K562 (cell line): Measurements from ENCODE around the gene CCDC9. TPM values are rescaled to one million over a fixed set of nuclear protein-coding genes. Genes with fewer than 3 reads are reported as not detected.

Source experiments
- ARID3B ChIP-seq: fragments of 250-450 bp; sonication (Bioruptor Pico); IDR thresholded peaks from 2 replicates; pipeline ENCODE4 v1.4.0; 2020; ENCODE audit warnings: borderline replicate concordance
- CCAR2 ChIP-seq: fragments of 200-400 bp; formaldehyde crosslinking; IDR thresholded peaks from 2 replicates; pipeline ENCODE4 v1.6.1; 2017; ENCODE audit warnings: mild to moderate bottlenecking, low read depth, low read length
- CGGBP1 ChIP-seq: fragments of 250-450 bp; sonication (Bioruptor Pico); IDR thresholded peaks from 2 replicates; pipeline ENCODE4 v1.9.0; 2021; ENCODE audit warnings: mild to moderate bottlenecking
- DPF2 ChIP-seq: fragments of 450-650 bp; IDR thresholded peaks from 2 replicates; pipeline ENCODE4 v1.6.1; 2016
- ETV6 ChIP-seq, 3 experiments: fragments of 150-350 bp in 1 of 3; sonication (generic) in 1 of 3; formaldehyde crosslinking in 1 of 3; IDR thresholded peaks; 2 replicates each; pipeline versions ENCODE4 v1.6.1 to v1.8.0; 2014 to 2022; ENCODE audit warnings: borderline replicate concordance in 2 of 3, low read depth in 2 of 3, antibody characterized with exemption in 1 of 3, low read length in 1 of 3, mild to moderate bottlenecking in 1 of 3, missing genetic modification reagents in 1 of 3
- FOXA1 ChIP-seq: fragments of 450-650 bp; IDR thresholded peaks from 2 replicates; pipeline ENCODE4 v1.6.1; 2016; ENCODE audit warnings: mild to moderate bottlenecking, borderline replicate concordance
- FOXJ2 ChIP-seq: fragments of 200-800 bp; sonication (Bioruptor generic); IDR thresholded peaks from 2 replicates; pipeline ENCODE4 v1.6.1; 2016; ENCODE audit warnings: missing genetic modification characterization, missing compliant biosample characterization
- GTF2A2 ChIP-seq: IDR thresholded peaks from 2 replicates; pipeline ENCODE4 v1.6.1; 2016; ENCODE audit warnings: mild to moderate bottlenecking, missing genetic modification characterization, missing compliant biosample characterization
- NCOA6 ChIP-seq: fragments of 450-650 bp; IDR thresholded peaks from 2 replicates; pipeline ENCODE4 v1.6.1; 2017; ENCODE audit warnings: mild to moderate bottlenecking
- NCOR1 ChIP-seq: fragments of 450-650 bp; IDR thresholded peaks from 2 replicates; pipeline ENCODE4 v1.6.1; 2016; ENCODE audit warnings: mild to moderate bottlenecking, moderate library complexity
- NFE2 ChIP-seq: IDR thresholded peaks from 2 replicates; pipeline ENCODE4 v1.6.1; 2014; ENCODE audit warnings: antibody characterized with exemption, low read depth
- PHB ChIP-seq: fragments of 250-450 bp; sonication (Bioruptor Pico); IDR thresholded peaks from 2 replicates; pipeline ENCODE4 v1.5.0; 2021
- RB1 ChIP-seq: fragments of 450-650 bp; IDR thresholded peaks from 2 replicates; pipeline ENCODE4 v1.6.1; 2017; ENCODE audit warnings: low read depth, mild to moderate bottlenecking
- SIRT6 ChIP-seq: IDR thresholded peaks from one replicate; pipeline ENCODE4 v1.6.1; 2012; ENCODE audit warnings: low read depth, mild to moderate bottlenecking, control low read depth, inconsistent platforms, low read length, moderate library complexity
- SMAD4 ChIP-seq: fragments of 250-450 bp; sonication (Bioruptor Pico); conservative IDR thresholded peaks from 2 replicates; pipeline ENCODE4 v1.8.0; 2021; ENCODE audit warnings: inconsistent platforms, mild to moderate bottlenecking, moderate library complexity
- SMARCB1 ChIP-seq: IDR thresholded peaks from 2 replicates; pipeline ENCODE4 v1.6.1; 2011; ENCODE audit warnings: improper control_type of control experiment, low read depth; ENCODE audit not compliant: insufficient read length
- SMARCE1 ChIP-seq: fragments of 450-650 bp; IDR thresholded peaks from 2 replicates; pipeline ENCODE4 v1.7.1; 2016; ENCODE audit warnings: mild to moderate bottlenecking
- SRSF3 ChIP-seq: fragments of 200-400 bp; formaldehyde crosslinking; IDR thresholded peaks from 2 replicates; pipeline ENCODE4 v1.6.1; 2016; ENCODE audit warnings: mild to moderate bottlenecking, low read length, moderate library complexity; ENCODE audit not compliant: insufficient read depth
- THRB ChIP-seq: fragments of 450-650 bp; formaldehyde crosslinking; conservative IDR thresholded peaks from 2 replicates; pipeline ENCODE4 v1.4.0; 2022; ENCODE audit warnings: mild to moderate bottlenecking, missing genetic modification characterization
- TRIM24 ChIP-seq, 2 experiments: fragments of 450-650 bp; IDR thresholded peaks; 2 replicates each; pipeline ENCODE4 v1.6.1; 2016
- ZFP91 ChIP-seq: sonication (generic); formaldehyde crosslinking; IDR thresholded peaks from 2 replicates; pipeline ENCODE4 v1.8.0; 2022; ENCODE audit warnings: mild to moderate bottlenecking, missing genetic modification reagents
- ZKSCAN8 ChIP-seq: fragments of 200-800 bp; sonication (Bioruptor generic); IDR thresholded peaks from 2 replicates; pipeline ENCODE4 v1.6.1; 2016; ENCODE audit warnings: missing genetic modification characterization, missing compliant biosample characterization
- ZNF143 ChIP-seq: sonication (generic); formaldehyde crosslinking; IDR thresholded peaks from 2 replicates; pipeline ENCODE4 v1.9.0; 2022; ENCODE audit warnings: mild to moderate bottlenecking, missing genetic modification reagents
- ZNF551 ChIP-seq: fragments of 250-450 bp; sonication (Bioruptor Pico); IDR thresholded peaks from 2 replicates; pipeline ENCODE4 v1.5.0; 2021; ENCODE audit warnings: mild to moderate bottlenecking, moderate library complexity
- ZNF76 ChIP-seq: fragments of 250-450 bp; sonication (Bioruptor Pico); IDR thresholded peaks from 2 replicates; pipeline ENCODE4 v1.4.0; 2020; ENCODE audit warnings: mild to moderate bottlenecking, moderate library complexity, borderline replicate concordance
- ZNF766 ChIP-seq: fragments of 200-800 bp; sonication (Bioruptor generic); conservative IDR thresholded peaks from 2 replicates; pipeline ENCODE4 v1.6.1; 2016; ENCODE audit warnings: missing genetic modification characterization, missing compliant biosample characterization
- ZNF785 ChIP-seq: fragments of 250-450 bp; sonication (Bioruptor Pico); IDR thresholded peaks from 2 replicates; pipeline ENCODE4 v1.4.0; 2020; ENCODE audit warnings: mild to moderate bottlenecking
- polyA plus RNA-seq, 8 experiments: library from polyadenylated mRNA; depleted of rRNA in 4 of 8; stranded (reverse) in 5 of 8; unstranded in 3 of 8; fragments of >200 nt; fragmentation: Nextera tagmentation in 2 of 8; fragmentation: Illumina TruSeq in 1 of 8; extraction: Ambion mirVana in 2 of 8; extraction: Trizol in 1 of 8; gene quantifications; 2 replicates each; pipeline versions ENCODE4 v1.2.1 to v1.2.3, GENCODE V29; 2011 to 2014; ENCODE audit warnings: inconsistent platforms in 1 of 8, missing spikeins in 1 of 8
- total RNA-seq, 7 experiments: library from RNA; depleted of rRNA in 6 of 7; stranded (reverse); fragments of >200 nt in 6 of 7; fragmentation: Illumina TruSeq in 2 of 7; extraction: Trizol in 2 of 7; gene quantifications; 2 replicates each; pipeline versions ENCODE4 v1.2.1 to v1.2.3, GENCODE V29; 2011 to 2021; ENCODE audit warnings: low replicate concordance in 1 of 7

Gene CCDC9
- total and polyA plus RNA-seq, 9 of the 15 experiments (the other 6 are each of a cell fraction or from before 2014, with no cell fraction given) = 0.23 to 38.6 (median 8.4) TPM

DNA sequence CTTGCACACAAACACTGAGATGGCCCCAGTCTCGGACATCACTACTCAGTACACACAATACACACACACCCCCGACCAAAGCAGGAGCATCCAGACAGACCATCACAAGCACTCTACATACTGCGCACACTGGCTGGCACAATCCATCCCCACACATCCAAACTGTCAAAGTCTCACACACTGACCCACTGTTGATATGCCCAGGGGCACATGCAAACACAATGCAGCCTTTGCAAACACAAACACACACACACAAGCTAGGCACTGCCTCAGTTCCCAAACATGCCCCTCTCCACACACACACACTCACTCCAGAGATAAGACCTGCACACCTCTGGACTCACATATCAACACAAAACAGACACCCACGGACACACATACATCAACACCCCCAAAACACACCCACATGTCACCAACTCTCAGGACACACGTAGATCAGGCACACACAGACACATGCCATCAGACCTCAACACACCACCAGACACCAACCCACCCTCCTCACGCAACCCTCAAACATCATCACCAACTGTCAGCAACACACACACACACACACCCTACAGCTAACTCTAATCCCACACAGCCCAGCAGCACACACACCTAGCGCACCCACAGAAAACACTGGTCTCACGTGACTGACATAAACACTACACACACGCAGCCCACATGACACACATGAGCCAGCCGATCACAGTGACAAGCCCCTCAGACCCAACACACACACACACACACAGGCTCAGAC is 27.2 kb upstream of the CCDC9 start (continued):
- TF ChIP-seq ETV6 (IDR thresholded peaks at IDR 0.05; ENCODE audit: borderline replicate concordance in 1 of 2, low read depth in 2 of 2, low read length in 1 of 2) (no peak), ETV6 (CRISPR knock-in tag; IDR thresholded peaks at IDR 0.05; ENCODE audit: borderline replicate concordance) (no peak), NCOR1 (peak; percentile 60), ZFP91 (no peak), CGGBP1 (CRISPR knock-in tag) (no peak), CCAR2 (no peak), ZNF785 (CRISPR knock-in tag) (no peak), ARID3B (CRISPR knock-in tag) (no peak), ZNF551 (CRISPR knock-in tag) (no peak), SIRT6 (no peak), NFE2 (no peak), FOXA1 (no peak), THRB (peak; percentile 78), ZKSCAN8 (CRISPR knock-in tag) (no peak), SMARCE1 (no peak; the same call in 1 of the 2 replicates), PHB (CRISPR knock-in tag) (no peak), FOXJ2 (tag) (no peak), SRSF3 (no peak), GTF2A2 (tag) (no peak), ZNF143 (CRISPR knock-in tag) (no peak), RB1 (no peak), SMAD4 (peak; percentile 55), TRIM24 (IDR thresholded peaks at IDR 0.05) (no peak), DPF2 (peak; percentile 72), ZNF766 (no peak), NCOA6 (no peak), ZNF76 (CRISPR knock-in tag) (no peak), SMARCB1 (no peak)
